Cortex of kidney (tissue), 1 donor: ENCODE data around the gene LMOD1.
"Not testable (repeated sequence)": the region's sequence is repeated elsewhere in the genome, so short reads cannot be mapped to it uniquely, and the experiment has no call there.

Experiments
- DNase-seq: peaks from one replicate; lab custom pipeline; 2025; lab: John Stamatoyannopoulos, UW

The LMOD1 gene

GRCh38 chr1:201914456-201915235, 31.7 kb downstream of the LMOD1 start:
- DNase-seq = no peak

GRCh38 chr1:201912832-201913231, 33.5 kb downstream of the LMOD1 start:
- no peak for DNase-seq

- DNase-seq = no peak
Observed at GRCh38 chr1:201911826-201912571, 34.3 kb downstream of the LMOD1 start.

GRCh38 chr1:201907621-201908020, 38.7 kb downstream of the LMOD1 start:
- DNase-seq = no peak

DNA sequence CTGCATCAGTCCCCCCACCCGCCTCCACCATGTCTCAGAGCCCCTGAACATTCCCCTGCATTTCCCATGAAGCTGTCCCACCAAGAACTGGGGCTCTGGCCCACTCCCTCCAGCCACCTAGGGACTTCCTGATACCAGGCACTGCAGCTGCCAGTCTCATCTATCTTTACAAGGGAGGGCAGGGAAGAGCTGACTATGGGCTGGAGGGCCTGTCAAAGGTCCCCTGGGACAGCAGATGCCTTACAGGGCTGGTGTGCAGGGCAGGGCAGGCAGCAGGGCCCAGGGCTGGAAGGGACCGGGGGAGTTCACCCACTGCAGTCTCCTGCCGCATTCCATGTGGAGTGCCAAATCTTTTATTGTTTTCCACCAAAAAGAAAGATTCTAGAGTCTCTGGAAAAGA, 40.0 kb downstream of the LMOD1 start:
- no peak for DNase-seq

DNA sequence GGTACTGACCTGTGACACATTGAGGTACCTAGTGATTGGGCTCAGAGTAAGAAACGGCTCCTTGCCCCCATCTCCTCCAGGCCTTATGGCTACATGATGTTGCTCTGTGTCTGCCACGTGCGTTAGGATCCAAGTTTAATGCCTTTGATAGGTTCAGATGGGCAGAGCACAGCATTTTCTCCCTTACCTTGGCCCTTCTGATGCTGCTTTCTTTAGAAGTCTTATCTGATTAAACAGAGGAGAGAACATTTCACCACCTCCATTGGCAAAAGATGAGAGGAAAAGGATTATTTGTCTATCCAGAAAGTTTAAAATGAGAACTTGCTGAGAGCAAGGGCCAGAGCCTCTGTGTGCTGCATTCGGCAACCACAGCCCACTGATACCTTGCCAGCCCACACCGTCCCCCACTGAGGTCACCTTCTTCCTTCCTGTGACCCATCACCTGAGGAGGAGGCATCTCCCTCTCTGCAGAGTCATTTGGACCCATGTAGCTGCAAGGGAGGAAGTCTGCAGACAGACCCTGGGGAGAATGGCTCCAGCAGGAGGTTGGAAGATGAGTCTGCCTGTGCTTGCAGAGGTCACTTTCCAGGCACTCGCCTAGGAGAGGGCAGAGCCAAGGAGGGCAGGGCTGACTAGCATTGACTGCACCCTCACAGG, 41.0 kb downstream of the LMOD1 start:
- no peak for DNase-seq

DNA sequence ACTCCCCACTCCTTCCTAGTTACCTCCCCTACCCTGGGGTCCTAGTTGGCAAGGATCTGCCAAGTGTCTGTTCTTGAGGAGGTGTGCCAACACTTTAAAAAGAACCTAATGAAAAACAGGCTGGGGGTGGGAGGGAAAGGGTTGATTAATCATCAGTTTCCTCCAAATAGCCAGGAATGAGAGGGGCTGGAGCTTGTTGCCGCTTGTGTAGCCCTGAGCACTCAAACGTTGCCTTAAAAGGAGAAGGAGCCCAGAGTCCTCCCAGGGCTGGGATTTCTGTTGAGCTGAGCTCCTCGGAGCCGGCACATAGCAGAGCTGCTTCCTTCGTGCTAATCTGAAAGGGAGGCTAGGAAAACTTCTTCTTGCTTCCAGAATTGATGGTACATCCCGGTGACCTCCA, 41.8 kb downstream of the LMOD1 start:
- no peak for DNase-seq

DNA sequence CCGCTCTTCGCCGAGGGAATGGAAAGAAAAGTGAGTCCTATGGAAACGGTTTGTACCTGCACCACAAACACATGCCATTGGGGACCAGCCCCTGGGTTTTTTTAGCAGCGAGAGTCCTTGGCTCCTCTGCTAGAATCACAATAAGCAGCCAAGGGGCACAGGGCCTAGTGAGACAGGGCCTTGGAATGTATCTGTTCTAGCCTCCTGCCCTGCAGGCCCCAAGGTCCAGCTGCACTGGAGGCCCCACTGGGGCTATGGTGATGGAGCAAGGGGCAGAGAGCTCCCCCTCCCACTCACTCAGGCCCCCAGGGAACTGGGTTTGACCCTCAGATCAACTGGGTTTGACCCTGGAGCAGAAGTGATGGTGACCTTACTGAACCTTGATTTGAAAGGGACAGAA, 43.2 kb downstream of the LMOD1 start:
- DNase-seq = no peak

DNA sequence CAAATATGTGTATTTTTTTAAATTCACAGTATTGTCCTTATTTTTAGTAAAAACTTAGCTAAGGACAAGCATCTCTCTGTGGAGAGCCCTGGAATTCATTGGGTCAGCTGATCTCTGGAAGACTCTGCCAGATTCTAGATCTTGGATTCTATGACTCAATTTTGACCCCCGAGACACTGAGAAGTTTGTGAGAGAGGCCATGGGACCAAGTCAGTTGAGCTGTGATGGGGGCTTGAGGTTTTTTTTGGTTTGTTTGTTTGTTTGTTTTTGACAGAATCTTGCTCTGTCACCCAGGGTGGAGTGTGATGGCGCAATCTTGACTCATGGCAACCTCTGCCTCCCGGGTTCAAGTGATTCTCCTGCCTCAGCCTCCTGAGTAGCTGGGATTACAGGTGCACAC, 44.1 kb downstream of the LMOD1 start:
- DNase-seq = no peak

DNA sequence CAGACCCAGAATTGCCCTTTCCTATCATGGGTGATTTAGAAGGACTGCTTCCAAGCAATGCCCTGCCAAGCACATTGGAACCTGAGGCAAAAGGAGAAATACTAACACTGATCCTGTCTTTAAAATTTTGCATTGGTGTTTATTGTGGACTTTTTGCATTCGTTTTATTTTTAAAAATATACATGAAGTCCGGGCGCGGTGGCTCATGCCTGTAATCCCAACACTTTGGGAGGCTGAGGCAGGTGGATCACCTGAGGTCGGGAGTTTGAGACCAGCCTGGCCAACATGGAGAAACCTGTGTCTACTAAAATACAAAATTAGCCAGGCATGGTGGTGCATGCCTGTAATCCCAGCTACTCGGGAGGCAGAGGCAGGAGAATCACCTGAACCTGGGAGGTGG, 45.3 kb downstream of the LMOD1 start:
- DNase-seq = not testable (repeated sequence)

DNA sequence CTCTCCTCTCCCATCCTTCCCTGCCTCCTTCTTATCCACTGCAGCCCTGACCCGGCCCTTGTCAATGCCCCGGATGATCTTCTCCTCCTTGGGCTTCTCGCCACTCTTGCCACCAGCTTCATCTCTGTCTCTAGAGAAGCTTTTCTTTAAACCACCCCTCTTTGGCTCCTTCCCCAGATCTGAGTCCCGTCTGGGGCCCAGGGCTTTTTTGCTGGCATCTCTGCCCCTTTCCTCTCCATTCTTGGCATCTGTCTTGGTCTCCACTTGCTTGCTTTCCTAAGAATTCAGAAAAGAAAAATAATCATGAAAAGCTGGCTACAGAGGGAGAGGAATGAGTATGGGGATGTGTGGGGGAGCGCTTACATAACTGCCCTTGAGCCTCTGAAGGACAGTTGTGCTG, 45.9 kb downstream of the LMOD1 start:
- no peak for DNase-seq

DNA sequence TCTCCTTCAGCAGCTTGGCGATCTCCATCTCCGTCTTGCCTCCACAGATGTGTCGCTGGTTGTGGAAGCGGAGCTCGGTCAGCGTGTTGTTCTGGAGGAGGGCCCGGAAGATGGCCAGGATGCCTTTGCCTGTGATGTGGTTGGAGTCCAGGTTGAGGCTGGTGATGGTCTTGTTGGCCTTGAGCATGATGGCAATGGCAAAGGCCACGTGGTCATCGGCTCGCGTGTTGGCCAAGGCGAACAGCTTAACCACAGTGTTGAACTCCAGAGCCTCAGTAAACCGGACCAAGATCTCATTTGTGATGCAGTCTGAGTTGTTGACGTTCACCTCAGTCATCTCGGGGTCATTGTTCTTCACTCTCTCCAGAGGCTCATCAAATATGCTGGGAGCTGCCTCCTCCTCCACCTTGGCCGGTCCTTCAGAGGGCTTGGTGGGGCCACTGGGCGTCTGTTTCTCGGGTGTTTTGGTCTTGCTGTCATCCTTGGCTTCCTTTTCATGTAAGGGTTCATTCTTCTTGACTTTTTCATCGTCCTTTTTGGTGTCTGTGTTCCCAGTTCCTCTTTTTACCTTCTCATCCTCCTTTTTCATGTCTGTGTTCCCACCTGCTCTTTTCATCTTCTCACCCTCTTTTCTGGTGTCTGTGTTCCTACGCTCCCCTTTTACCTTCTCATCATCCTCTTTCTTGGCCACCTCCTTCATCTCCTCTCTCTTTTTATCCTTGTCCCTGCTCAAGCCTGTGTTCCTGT, 46.5 kb downstream of the LMOD1 start:
- DNase-seq = no peak

- no peak for DNase-seq
Observed at GRCh38 chr1:201898992-201899391, 47.4 kb downstream of the LMOD1 start.

DNA sequence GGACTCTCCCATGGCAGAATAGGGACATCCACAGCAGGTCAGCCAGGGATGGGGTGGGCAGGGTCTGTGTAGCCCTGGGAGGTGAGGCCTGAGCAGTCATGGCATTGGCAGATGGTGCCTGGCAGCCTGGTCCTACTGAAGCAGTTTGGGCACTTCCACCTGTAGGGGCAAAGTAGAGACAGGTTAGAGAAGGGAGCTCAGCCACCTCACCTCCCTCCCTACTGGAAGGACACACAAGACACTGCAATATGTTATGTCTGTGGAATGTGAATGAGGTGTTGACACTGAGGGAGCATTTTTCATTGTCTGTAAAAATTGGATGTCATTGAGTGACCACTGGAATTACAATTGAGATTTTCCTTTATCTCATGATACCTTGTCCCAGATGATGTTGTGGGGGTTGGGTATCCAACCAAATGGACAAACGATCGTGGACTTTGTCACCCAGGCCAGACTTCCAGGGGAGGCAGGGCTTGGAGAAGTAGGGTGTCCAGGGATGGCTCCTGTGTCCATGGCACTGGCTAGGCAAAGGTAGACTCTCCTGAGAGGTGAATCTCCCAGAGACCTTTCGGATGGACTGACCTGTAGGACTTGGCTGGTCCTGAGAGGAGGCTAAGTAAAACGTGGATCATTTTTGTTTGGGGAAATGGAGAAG, 48.0 kb downstream of the LMOD1 start:
- DNase-seq = no peak

GRCh38 chr1:201896951-201897391, 49.4 kb downstream of the LMOD1 start:
- no peak for DNase-seq

DNA sequence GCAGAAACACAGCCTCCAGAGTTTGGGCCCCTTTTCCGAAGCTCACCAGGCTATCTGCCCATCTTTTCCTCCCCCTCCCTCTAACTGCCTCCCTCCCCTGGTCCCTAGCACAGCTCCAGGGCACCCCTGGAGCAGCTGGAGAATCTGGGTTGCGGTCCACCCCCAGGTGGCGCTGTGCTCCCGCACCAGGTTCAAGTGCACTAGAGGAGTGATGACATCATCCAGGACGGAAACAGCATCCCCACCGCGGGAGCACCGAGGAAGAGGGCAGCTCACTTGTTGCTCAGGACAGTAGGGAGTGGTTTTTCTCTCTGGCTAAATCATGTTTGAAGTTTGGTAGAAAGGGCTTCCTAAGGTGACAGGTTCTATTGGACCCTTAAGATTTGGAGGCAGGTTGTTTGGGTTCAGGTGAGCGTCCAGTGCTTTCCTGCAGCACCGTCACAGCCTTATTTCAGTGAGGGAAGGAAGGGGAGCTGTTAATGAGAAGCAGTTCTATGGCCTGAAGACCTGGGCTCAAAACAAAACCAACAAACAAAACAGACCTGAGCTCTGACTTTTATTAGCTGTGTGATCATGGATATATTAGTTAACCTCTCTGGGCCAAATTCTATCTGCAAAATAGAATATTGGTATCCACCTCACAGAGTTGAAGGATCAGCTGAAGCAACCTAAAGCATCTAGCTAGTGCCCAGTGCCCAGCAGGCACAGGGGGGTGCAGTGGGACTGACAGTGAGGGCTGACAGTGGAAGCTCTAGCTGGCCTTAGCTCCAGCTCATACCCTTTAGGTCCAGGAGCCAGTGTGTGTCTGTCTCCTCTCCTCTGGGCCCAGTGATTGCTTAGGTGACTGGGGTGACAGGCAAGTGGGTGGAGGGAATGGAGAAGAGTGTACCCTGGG, 50.2 kb downstream of the LMOD1 start:
- no peak for DNase-seq

GRCh38 chr1:201895120-201895665, 51.2 kb downstream of the LMOD1 start:
- DNase-seq = no peak

GRCh38 chr1:201894343-201895119, 51.8 kb downstream of the LMOD1 start:
- no peak for DNase-seq

DNA sequence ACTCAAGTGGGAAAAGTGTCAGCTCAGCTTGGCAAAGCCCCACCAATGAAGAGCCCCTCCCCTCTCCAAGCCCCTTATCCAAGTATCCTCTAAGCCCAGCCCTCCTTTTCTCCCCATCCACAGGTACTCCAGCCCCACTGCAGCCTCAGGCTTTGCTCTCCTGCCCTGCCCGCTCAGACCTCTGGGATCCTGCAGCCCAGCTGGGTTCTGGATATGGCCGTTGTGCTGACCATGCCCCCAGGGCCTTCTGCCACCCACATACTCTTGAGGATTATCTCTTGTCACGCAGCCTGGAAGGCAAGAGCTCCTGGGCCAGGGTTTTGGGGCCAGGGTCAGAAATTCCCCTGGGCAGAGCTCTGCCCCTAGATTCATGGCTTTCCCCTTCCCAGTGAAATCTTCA, 52.9 kb downstream of the LMOD1 start:
- no peak for DNase-seq

DNA sequence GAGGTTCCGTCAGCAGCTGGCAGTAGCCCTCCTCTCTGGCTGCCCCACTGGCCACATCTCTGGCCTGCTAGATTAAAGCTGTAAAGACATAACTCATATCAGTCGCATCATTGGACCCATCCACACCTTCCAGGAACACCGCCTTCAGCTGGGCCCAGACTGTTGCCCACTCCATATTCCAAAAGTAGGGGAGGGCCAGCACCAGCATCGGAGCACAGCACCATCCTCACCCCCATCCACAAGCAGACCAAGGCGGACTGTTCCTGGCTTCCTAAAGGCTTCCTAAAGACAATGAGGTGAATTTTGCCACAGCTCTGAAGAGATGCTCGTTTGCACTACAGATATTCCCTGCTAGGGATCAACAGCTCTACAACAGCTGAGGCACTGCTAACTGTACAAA, 54.1 kb downstream of the LMOD1 start:
- no peak for DNase-seq
